Stimulated activated CD8-positive, alpha-beta memory T cell treated with anti-CD3 and anti-CD28 coated beads, Interleukin-7, amount 100 ng/mL, for 1 hour (primary cell): ENCODE results near the gene GRIP2.

Experiments
- DNase-seq, 2 donors: peaks; one replicate each; pipeline ENCODE4 v3.0.0-alpha.2; 2020; ENCODE audit warnings: low read depth in 2 of 2

Gene GRIP2

DNA sequence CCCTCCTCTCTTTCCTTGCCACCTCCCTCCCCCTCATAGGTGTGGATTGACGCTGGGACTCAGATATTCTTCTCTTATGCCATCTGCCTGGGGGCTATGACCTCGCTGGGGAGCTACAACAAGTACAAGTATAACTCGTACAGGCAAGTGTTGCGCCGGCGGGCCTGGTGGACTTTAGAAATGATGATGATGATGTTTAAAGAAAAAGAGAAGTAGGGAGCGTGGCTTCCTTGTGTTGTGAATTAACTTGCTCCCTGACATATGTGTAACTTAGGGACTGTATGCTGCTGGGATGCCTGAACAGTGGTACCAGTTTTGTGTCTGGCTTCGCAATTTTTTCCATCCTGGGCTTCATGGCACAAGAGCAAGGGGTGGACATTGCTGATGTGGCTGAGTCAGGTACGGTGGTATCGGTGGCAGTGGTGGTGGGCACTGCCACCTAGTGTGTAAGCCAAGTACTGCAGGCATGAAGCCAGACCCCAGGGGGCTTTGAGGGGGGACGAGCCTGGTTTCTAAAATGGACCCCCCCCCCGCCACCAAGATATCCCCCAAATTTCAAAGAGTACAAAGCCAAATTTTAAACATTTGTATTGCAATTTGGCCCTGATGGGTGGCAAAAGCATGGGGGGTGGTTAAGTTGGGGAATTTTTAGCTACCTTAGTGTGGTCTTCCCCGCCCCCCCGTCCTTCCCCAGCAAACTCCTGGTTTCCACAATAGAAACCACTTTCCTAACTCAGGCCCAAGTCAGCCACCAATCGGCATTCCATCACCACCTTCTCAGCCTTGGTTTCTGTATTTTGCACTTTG is 72.1 kb downstream of the GRIP2 start:
- peak; percentile 14 to 32 for DNase-seq

DNA sequence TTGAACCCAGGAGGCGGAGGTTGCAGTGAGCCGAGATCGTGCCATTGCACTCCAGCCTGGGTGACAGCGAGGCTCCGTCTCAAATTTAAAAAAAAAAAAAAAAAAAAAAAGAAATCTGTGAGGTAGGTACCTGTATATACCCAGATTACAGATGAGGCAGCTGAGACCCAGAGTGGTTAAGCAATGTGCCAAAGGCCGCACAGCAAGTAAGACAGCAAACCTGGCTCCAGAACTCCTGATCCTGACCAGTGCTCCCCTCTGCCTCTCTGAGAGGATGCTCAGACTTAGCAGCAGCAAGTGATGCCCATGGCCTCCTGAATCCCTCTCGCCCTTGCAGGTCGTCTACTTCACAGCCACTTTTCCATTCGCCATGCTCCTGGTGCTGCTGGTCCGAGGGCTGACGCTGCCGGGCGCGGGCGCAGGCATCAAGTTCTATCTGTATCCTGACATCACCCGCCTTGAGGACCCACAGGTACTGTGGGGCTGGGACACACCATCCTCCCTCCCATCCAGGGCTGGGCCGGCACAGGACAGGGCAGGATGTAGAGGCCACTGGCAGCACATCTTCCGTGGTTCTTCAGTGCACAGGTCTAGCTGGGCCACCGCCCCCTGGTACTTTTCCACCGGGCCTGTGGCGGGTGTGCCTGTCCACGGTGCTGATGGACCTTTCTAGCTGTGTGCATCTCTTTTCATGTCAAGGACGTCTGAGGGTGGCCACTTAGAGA is 73.8 kb downstream of the GRIP2 start:
- no peak for DNase-seq

DNA sequence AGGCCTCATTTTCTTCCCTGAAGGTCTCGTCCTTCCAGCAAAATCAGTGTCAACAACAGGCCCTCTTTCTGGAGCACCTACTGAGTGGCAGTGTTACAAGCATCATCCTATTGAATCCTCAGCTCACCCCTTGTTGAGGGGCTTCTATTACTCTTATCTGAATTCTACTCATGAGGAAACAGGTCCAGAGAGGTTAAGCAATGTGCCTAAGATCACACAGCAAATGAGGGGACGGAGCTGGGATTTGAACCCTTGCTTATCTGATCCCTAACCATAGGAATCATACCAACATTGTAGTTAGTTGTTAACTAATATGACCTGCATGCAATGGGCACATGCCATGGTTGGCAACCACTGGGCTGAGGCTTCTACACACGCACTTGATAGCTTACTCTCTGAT is 74.7 kb downstream of the GRIP2 start:
- no peak for DNase-seq

DNA sequence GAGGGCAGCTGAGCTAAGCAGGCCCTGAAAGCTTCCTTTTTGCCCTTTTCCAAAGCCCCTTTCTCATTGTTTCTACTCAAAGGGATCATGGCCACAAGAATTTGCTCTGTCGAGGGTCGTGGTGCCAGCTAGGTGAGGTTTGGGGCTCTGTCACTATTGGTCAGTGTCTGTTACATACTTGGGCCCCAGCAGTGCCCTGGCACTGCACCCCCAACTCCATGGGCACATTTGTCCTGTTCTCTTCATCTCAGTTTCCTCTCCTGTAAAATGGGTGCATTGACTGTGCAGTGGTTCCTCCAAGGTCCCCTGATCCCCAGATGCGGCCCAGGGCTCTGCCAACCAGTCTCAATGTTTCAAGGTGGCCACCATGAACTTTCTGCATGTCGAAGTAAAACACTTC is 75.6 kb downstream of the GRIP2 start:
- no peak for DNase-seq

DNA sequence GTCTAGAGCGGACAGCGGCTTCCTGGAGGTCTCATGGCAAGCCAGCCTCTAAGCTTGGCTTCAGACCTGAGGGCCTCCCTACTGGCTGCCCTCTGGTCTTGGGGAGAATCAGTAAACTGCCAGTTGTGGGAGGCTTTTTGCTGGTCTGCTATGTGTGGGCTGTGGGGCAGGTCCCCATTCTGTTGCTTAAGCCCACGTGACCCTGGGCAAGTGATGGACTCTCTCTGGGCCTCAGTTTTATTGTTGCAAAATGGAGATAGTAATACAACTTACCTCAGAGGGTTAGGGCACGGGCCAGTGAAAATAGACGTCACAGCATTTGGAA is 76.0 kb downstream of the GRIP2 start:
- no peak for DNase-seq

DNA sequence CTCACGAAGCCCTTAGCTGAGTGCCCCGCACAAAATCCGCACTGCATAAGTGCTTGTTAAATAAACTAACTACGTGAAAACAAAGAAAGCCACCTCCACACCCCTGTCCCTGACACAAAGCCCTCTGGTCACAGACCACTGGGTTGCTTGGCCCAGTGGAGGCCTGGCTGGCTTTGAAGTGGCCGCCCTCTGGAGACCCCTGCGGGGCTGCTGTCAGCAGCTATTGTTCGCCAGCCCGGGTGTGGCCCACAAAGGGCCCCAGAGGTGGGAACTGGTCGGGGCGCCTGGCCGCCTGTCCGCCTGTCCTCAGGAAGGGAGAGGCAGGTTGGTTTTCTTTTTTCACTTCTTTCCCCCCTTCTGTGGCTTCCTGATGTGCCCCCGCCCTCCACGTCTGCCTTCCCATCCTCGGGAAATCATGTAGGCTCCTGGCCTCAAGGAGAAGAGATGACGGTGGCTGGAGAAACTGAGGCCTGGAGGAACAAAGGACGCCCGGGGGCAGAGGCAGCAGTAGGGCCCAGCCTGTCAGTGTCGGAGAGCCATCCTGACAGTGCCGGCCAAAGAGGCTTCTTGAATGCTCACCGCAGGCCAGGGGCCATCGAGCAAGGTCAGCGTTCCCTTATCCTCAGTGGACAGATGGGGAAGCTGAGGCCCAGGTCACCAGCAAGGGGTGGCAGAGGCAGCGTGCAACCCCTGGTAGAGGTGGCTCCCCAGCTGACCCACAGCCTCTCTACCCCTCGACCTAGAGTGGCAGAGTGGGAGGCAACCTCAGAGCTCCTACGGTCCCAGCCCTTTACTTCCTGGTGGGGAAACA is 76.6 kb downstream of the GRIP2 start:
- DNase-seq: no peak

DNA sequence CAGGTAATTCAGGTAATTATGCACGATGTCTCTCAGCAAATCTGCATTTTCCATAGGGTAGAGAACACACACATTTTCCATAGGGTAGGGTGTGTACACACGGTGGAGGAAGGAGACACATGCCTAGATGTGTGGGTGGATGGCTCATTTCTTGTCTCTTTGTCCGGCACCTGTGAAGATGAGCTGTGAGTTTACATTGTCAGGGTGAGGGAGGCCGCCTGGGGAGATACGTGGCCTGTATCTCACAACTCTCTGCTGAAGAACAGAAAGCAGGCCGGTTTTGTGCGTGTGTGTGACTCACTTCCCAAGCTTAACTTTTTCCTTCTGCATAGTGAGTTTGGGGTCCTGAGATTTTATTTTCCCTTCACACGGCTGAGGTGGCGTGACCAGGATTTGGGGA is 77.4 kb downstream of the GRIP2 start:
- DNase-seq: no peak

DNA sequence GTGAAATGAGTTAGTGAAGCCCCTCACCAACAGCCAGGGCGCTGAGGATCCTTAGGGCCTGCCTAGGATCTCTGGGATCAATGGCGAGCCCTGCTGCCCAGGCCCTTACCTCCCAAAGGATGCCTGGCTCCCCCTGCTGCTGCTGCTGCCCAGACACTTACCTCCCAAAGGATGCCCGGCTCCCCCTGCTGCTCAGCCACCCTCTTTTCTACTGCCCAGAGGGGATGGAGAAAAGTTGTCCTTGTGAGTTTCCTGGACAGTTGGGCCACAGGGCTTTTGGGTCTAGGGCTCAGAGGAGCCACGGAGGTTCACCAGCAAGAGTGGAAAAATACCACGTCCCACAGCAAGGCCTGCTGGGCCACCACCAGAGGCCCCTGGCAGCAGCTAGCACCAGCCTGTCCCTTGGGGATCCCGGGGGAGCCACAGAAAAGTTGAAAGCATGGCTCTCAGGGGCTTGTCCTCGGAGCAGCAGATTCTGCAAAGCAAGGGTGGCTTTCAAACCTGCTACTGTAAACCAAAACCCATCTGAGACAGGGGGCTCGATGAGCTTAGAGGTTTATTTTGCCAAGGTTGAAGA is 78.3 kb downstream of the GRIP2 start:
- peak in 1 of 2 donors; percentile 29 for DNase-seq

DNA sequence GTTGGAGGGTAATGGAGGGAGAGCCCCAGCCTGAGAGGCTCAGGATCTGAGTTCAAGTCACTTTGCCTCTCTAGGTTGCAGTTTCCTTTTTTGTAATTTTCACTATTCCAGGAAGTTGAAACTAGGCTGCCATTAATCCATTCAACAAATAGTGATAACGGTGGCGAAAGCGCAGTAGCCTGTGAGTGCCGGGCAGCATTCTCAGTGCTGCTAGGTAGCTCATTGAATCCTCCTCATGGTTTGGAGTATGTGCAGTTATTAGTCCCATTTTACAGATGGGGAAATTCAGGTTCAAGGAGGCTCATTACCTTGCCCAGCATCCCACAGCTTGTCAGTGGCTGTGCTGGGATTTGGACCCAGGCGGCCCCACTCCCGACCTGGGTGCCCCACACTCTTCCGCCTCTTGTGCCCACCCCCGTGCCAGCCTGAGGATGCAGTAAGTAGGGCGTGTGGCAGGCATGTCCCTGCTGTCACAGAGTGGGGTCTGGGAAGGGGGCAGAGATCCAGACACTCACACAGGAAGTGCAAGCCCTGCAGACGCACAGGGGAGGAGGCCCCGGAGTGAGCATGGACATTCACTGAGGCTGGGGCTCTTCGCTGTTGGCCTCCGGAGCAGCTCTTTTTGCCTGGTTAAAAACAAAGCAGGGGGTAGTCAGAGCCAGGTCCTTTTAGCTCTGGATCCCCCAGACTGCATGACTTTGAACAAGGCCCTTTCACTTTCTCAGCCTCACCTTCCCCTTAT is 79.0 kb downstream of the GRIP2 start:
- no peak for DNase-seq

DNA sequence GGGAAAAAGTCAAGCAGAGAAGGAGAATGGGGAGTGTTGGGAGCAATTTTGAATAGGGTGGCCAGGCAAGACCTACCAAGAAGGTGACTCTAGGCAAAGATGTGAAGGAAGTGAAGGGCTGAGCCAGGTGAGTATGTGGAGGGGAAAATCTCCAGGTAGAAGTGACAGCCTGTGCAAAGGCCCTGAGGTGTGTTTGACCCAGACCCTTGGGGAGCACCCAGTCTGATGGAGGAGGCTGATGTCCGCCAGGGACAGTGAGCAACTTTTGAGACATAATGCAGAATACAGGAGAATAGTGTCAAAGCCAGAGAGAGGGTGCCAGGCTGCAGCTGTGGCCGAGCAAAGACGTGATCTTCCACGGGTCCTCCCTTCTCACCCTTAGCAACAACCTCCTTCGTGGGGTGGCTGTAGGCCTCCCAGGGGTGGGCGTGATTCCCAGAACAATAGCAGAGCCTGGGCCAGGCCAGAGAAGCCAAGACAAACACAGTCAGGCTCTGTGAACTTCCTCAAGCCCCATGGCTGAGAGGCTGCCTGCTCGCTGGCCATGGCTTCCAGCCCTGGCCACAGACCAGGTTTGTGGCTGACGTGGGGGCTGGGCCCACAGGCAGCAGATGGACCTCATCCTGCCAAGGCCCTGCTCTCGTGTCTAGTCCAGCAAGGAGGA is 79.7 kb downstream of the GRIP2 start:
- no peak for DNase-seq

DNA sequence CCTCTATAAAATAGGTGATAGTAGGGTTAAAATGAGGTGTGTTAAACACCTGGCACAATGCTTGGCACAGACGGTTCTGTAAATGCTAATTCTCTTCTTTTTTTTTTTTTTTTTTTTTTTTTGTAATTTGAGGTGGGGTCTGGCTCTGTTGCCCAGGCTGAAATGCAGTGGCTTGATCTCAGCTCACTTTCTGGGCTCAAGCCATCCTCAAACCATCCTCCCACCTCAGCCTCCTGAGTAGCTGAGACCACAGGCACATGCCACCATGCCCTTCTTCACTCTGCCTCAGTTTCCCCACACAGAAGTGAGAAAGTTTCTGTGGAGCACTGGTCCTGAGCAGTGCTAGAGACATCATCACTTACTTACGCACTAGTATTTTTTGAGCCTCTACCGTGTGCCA is 80.4 kb downstream of the GRIP2 start:
- DNase-seq: no peak

DNA sequence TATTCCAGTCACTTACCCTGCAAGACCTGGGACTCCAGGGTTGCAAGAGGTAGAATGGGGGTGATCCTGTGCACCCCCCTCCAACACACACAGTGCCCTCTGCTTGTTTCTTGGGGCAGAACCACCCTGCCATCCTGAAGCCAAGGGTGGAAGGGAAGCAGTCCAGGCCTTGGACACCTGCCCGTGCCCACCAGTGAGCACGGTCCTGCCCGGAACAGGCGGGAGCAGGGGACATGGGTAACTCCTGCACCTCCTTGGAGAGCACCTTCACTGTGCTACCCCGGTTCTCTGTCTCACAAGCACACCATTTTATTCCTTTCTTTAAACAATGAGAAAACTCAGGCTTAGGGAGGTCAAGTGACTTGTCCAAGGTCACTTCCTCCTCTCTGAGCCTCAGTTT is 80.8 kb downstream of the GRIP2 start:
- DNase-seq: no peak

DNA sequence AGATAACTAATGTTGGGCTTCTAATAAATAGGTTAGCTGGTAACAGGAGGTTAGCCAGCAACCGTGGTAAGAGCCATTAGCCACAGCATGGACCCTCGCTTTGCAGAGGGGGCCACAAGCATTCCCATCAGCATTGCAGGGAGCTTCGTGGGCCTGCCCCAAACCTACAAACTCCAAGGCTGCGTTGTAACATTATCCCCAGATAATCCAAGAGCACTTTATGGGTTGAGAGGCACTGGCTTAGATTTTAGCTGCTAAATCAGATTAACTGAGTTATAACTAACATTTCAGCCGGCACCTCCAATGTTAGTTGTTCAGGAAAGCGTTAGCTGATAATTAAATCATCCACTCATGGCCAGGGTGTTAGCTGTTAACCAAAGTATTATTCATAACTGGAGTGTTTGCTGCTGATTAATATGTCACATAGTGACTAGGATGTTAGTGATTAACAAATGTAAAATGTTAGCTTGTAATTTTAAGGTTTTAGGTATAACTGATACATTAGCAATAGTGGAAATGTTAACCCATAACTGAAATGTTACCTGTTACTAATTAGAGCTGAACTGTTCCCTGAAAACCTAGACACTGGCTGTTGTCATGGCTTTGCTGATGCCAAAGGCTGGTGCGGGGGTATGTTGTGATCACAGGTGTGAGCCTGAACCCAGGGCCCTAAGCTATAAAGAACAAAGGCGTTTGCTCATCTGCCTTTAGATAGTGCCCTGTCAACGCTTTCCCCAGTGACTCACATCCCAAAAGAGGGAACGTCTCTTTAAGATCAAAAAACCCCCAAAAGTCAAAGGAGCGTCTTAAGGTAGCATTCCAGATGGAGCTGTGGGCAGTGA is 81.5 kb downstream of the GRIP2 start:
- DNase-seq: no peak

DNA sequence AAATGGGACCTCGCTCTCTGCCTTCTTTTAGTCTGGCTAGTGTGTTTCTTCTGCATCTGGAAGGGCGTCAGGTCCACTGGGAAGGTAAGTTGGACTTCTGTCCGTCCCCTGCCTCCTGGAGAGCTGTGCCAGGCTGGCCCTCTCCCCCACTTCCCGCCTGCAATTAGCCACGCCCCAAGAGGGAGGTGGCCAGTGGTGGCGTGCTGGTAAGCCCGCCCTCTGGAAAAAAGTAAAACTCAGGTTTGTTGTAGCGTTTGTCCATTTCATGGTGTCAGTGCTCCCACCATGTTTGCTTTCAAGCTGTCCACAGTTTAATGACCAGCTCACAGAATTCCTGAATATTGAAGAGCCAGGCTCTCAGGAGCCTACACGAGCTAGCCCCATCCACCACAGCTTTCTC is 82.1 kb downstream of the GRIP2 start:
- no peak for DNase-seq

DNA sequence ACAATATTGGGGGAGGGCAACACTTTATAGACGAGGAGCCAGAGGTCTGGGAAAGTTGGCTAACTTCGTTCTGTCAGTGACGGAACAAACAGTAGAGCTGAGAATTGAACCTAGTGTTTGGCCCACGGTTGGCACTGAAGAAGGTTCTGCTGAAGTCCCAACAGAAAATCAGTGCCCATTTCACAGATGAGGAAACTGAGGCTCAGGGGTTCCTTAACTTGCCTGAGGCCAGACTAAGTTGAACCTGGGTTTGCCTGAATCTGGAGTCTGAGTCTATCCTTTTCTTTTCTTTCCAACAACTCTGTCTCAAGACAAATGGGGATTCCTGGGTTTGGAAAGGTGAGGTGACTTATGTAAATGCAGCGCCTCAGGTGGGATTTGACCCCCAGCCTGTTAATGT is 82.7 kb downstream of the GRIP2 start:
- no peak for DNase-seq

DNA sequence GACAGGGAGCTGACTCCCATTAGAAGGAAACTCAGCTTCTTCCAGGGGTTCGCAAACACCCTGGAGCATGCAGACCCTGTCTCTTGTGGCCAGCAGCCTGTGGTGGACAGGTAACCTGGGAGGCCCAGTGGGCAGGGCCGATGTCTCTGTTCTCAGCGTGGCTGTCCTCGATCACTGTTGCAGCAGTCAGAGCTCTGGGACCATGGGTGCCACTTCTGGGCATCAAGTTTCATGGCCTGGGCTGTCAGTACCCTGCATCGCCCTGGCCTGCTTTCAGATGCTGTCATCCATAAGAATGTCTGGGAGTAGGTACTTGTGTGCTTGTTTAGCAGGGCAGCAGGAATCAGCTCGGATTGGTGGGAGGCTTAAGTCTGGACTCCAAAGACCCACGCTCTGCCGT is 83.3 kb downstream of the GRIP2 start:
- no peak for DNase-seq

DNA sequence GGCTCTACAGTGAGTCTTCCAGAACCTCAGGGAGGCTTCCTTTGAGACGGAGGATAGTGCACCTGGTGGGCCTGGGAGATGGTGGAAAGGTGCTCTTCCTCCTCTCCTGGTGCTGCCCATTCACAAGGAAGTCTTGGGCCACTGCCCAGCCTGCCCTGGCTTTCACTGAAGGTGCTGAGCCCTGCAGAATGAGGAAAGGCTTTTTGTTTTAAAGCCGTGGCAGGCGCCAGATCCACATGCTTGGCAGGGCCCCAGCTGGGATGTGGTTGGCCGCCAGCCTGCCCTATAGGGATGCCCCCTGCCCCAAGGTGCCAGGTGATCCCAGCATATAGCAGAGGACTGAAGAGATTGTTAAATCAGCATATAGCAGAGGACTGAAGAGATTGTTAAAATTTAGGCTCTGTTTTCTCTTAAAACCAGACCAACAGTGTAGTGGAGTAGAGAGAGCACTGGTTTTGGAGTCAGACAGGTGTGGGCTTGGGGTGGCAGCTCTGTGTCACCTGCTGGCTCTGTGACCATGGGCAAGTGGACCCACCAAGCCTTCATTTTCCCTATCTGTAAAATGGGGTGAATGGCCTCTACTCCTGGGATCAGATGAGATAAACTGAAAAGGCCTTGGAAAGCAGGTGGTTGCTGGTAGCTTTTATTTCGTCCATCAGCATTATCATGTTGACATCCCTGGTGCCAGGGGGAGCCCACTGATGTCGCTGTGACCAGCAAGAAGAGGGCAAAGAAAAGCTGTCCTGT is 84.4 kb downstream of the GRIP2 start:
- no peak for DNase-seq

DNA sequence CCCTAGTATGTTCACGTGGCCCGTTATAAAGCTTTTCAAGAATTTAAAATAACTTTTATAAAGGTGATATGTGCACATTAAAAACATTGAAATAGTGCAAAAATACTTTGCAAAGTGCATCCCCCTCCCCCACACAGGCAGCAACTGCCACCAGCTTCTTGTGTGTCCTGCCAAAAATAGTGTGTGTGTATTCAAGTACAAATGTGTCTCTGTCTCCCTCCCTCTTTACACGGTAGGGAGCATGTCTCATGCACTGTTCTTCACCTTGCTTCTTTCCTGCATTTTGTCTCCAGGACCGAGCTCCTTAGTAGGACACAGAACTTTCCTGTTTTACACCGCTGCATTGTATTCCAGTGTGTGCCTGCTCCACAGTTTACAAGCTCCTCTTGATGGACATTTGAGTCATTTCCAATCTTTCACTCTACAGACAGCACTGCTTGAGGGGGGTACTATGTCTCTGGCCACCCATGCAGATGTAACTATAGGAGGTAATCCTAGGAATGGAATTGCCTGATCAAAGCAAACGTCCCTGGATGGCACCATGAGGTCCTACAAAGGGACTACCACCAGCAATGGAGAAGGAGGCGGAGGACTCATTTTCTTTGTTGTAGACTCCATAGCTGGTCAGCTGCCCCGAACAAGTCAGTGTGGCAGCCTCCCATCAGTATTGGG is 85.4 kb downstream of the GRIP2 start:
- no peak for DNase-seq
